Measurements from ENCODE around the gene PRKAG2.

DNA sequence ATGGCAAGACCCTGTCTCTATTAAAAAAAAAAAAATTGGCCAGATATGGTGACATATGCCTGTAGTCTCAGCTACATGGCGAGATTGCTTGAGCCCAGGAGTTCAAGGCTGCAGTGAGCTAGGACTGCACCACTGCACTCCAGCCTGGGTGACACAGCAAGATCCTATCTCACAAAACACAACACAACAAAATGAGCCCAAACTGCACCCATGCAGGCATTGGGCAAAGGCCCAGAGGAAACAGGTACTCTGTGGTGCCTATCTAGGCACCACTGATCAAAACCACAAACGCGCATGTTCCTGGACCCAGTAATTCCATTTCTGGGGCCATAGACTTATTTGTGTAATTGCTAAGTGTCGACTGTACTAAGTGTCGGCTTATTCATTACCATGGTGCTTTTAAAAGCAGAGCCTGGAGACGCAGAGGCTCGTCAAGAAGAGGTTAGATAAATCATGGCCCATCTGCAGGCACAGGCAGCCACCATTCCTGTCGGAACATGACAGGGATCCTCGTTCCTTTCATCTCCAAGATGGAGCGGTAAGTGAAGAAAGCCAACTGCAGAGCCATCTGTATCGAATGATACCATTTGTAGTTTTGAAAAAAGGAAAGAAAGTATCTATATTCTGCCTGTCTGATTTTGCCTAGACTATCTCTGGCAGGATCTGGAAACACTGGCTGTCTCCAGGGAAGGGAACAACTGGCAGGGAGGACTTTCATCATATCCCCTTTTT, 196.9 kb downstream of the PRKAG2 start:
- TF ChIP-seq, protein P1, sequence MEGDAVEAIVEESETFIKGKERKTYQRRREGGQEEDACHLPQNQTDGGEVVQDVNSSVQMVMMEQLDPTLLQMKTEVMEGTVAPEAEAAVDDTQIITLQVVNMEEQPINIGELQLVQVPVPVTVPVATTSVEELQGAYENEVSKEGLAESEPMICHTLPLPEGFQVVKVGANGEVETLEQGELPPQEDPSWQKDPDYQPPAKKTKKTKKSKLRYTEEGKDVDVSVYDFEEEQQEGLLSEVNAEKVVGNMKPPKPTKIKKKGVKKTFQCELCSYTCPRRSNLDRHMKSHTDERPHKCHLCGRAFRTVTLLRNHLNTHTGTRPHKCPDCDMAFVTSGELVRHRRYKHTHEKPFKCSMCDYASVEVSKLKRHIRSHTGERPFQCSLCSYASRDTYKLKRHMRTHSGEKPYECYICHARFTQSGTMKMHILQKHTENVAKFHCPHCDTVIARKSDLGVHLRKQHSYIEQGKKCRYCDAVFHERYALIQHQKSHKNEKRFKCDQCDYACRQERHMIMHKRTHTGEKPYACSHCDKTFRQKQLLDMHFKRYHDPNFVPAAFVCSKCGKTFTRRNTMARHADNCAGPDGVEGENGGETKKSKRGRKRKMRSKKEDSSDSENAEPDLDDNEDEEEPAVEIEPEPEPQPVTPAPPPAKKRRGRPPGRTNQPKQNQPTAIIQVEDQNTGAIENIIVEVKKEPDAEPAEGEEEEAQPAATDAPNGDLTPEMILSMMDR (conservative IDR thresholded peaks at IDR 0.05; ENCODE audit: low read length): no peak
- no peak for TF ChIP-seq EZH2phosphoT487 (IDR thresholded peaks at IDR 0.05; ENCODE audit: borderline replicate concordance)
